AG04450 (cell line): ENCODE data around the gene CRELD2. TPM values are rescaled to one million over a fixed set of nuclear protein-coding genes. Genes with fewer than 3 reads are reported as not detected.

Experiments used
- CTCF ChIA-PET: fragments of 300-600, 350-600 bp; formaldehyde crosslinking; extraction: SDS; loops from one replicate; lab custom pipeline; 2022; ENCODE audit warnings: antibody characterized with exemption, inconsistent platforms; lab: Charles Lee
- POLR2A ChIA-PET: fragments of 350-600 bp; formaldehyde crosslinking; extraction: SDS; loops from one replicate; lab custom pipeline; 2021; ENCODE audit warnings: antibody characterized with exemption, inconsistent platforms; lab: Yijun Ruan, JAX
- DNase-seq: peaks from one replicate; pipeline ENCODE4 v3.0.0-alpha.2; 2011; ENCODE audit warnings: low read depth, low spot score
- H3K27ac ChIP-seq: one replicate; pipeline ENCODE4 v1.5.1; 2012; ENCODE audit warnings: low read depth, low read length, control low read depth
- H3K27me3 ChIP-seq: one replicate; pipeline ENCODE4 v1.6.0; 2012; ENCODE audit warnings: low read length; ENCODE audit not compliant: control insufficient read depth, insufficient read depth
- H3K4me3 ChIP-seq: 2 replicates; pipeline ENCODE4 v1.5.1; 2011; ENCODE audit warnings: mild to moderate bottlenecking, low read depth, low read length, control low read depth
- H3K9me3 ChIP-seq: 2 replicates; pipeline ENCODE4 v1.5.1; 2012; ENCODE audit warnings: low read length; ENCODE audit not compliant: control insufficient read depth, insufficient read depth
- CTCF ChIP-seq: IDR thresholded peaks from 2 replicates; pipeline ENCODE4 v1.5.1; 2011; ENCODE audit warnings: low read depth, low read length, control low read depth, inconsistent platforms
- polyA plus RNA-seq: library from polyadenylated mRNA; depleted of rRNA; stranded (reverse); fragments of >200 nt; gene quantifications from 2 replicates; pipeline ENCODE4 v1.2.3, GENCODE V29; 2011

Gene CRELD2
- polyA plus RNA-seq, 1 experiment, result 31.6 TPM

GRCh38 chr22:49900441-49901230, 17.8 kb upstream of the CRELD2 start:
- Histone ChIP-seq H3K4me3 (no peak overlapping the region), H3K27me3 (no peaks in the 10 kb centered on the region), H3K27ac (no peak overlapping the region), H3K9me3 (no peaks in the 10 kb centered on the region; the same call in 1 of the 2 replicates)
- CTCF ChIA-PET, result no interaction called here
- POLR2A ChIA-PET, result no interaction called here
- DNase-seq, result no peak
- TF ChIP-seq CTCF, result no peak

GRCh38 chr22:49901457-49901856, 17.0 kb upstream of the CRELD2 start:
- no peak overlapping the region for H3K4me3 ChIP-seq
- DNase-seq, result no peak
- ChIA-PET CTCF (no interaction called here), POLR2A (no interaction called here)
- H3K27me3 ChIP-seq, result no peaks in the 10 kb centered on the region
- no peaks in the 10 kb centered on the region; the same call in 1 of the 2 replicates for H3K9me3 ChIP-seq
- H3K27ac ChIP-seq, result no peak overlapping the region
- no peak for TF ChIP-seq CTCF

GRCh38 chr22:49903322-49904039, 15.0 kb upstream of the CRELD2 start:
- Histone ChIP-seq H3K9me3 (no peaks in the 10 kb centered on the region; the same call in 1 of the 2 replicates), H3K27ac (no peak overlapping the region), H3K27me3 (no peaks in the 10 kb centered on the region), H3K4me3 (no peak overlapping the region)
- CTCF ChIA-PET, result no interaction called here
- DNase-seq, result no peak
- POLR2A ChIA-PET, result interaction anchor here (0.6 kb wide), 1 partner anchor 199 kb away, joined by 4 read pairs; no protein-coding TSS in a partner anchor
- no peak for TF ChIP-seq CTCF

DNA sequence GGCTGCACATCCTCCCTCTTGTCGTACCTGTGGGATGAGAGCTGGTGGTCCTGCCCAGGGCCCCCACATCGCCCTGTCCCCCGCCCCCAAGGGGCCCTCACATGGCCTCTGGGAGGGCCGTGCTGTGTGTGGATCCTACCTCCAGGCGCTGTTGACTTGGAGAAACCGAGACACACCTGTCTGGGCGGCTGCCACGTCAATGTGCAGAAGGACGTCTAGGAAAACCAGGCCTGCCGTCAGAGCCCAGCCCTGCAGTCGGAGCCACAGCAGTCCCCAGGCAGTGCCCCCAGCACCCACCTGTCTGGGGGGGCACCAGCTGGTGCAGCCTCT, 14.4 kb upstream of the CRELD2 start:
- Histone ChIP-seq H3K27me3 (no peaks in the 10 kb centered on the region), H3K4me3 (no peak overlapping the region), H3K9me3 (no peaks in the 10 kb centered on the region; the same call in 1 of the 2 replicates), H3K27ac (no peak overlapping the region)
- TF ChIP-seq CTCF, result no peak
- CTCF ChIA-PET, result no interaction called here
- POLR2A ChIA-PET, result no interaction called here
- no peak for DNase-seq

GRCh38 chr22:49905465-49905864, 13.0 kb upstream of the CRELD2 start:
- no peak overlapping the region for H3K27ac ChIP-seq
- H3K27me3 ChIP-seq, result no peaks in the 10 kb centered on the region
- TF ChIP-seq CTCF, result no peak
- ChIA-PET CTCF (no interaction called here), POLR2A (no interaction called here)
- no peak overlapping the region for H3K4me3 ChIP-seq
- H3K9me3 ChIP-seq, result no peaks in the 10 kb centered on the region; the same call in 1 of the 2 replicates
- no peak for DNase-seq
